H1 (cell line): ENCODE measurements around the gene CCDC33. TPM values are rescaled to one million over a fixed set of nuclear protein-coding genes. Genes with fewer than 3 reads are reported as not detected.

Source experiments
- MAX ChIP-seq: IDR thresholded peaks from 2 replicates; pipeline ENCODE4 v1.6.1; 2012; ENCODE audit warnings: inconsistent platforms
- SP1 ChIP-seq: IDR thresholded peaks from 2 replicates; pipeline ENCODE4 v1.6.1; 2011; ENCODE audit warnings: low read depth, low read length
- ZNF274 ChIP-seq: IDR thresholded peaks from 2 replicates; pipeline ENCODE4 v1.7.0; 2012; ENCODE audit warnings: low read length, borderline replicate concordance; ENCODE audit errors: extremely low read depth
- polyA plus RNA-seq, 7 experiments: library from polyadenylated mRNA; depleted of rRNA in 3 of 7; stranded (reverse) in 5 of 7; unstranded in 2 of 7; fragments of >200 nt in 5 of 7; fragments of 200-250 nt in 2 of 7; gene quantifications; 1 replicate in 5 of 7; 2 replicates in 1 of 7; 4 replicates in 1 of 7; pipeline versions ENCODE4 v1.2.1 to v1.2.3, GENCODE V29; 2011 to 2013; ENCODE audit warnings: missing spikeins in 2 of 7, mixed read lengths in 2 of 7
- total RNA-seq: library from RNA; stranded (reverse); fragmentation: NEBNext Ultra II Directional; extraction: Animal tissue kit (Norgen Biotek cat#: 25700); gene quantifications from 2 replicates; pipeline ENCODE4 v1.2.1, GENCODE V29; 2021
- TF ChIP-seq, protein P1 (sequence below): fragments of 300-600 bp; sonication (generic); IDR thresholded peaks from 2 replicates; pipeline ENCODE4 v1.7.1; 2012; ENCODE audit warnings: low read length, moderate library complexity, mild to moderate bottlenecking, inconsistent platforms; ENCODE audit not compliant: insufficient replicate concordance
- TF ChIP-seq, protein P2 (sequence below): IDR thresholded peaks from 2 replicates; pipeline ENCODE4 v1.6.1; 2011; ENCODE audit warnings: low read depth, mild to moderate bottlenecking, low read length; ENCODE audit not compliant: insufficient read depth

Gene CCDC33
- total and polyA plus RNA-seq, 2 of the 8 experiments (the other 6 are each of a cell fraction or from before 2014, with no cell fraction given): 2.0 to 2.7 TPM

GRCh38 chr15:74234598-74234875 lies 1.6 kb upstream of the CCDC33 start (continued):
- TF ChIP-seq, protein P1, sequence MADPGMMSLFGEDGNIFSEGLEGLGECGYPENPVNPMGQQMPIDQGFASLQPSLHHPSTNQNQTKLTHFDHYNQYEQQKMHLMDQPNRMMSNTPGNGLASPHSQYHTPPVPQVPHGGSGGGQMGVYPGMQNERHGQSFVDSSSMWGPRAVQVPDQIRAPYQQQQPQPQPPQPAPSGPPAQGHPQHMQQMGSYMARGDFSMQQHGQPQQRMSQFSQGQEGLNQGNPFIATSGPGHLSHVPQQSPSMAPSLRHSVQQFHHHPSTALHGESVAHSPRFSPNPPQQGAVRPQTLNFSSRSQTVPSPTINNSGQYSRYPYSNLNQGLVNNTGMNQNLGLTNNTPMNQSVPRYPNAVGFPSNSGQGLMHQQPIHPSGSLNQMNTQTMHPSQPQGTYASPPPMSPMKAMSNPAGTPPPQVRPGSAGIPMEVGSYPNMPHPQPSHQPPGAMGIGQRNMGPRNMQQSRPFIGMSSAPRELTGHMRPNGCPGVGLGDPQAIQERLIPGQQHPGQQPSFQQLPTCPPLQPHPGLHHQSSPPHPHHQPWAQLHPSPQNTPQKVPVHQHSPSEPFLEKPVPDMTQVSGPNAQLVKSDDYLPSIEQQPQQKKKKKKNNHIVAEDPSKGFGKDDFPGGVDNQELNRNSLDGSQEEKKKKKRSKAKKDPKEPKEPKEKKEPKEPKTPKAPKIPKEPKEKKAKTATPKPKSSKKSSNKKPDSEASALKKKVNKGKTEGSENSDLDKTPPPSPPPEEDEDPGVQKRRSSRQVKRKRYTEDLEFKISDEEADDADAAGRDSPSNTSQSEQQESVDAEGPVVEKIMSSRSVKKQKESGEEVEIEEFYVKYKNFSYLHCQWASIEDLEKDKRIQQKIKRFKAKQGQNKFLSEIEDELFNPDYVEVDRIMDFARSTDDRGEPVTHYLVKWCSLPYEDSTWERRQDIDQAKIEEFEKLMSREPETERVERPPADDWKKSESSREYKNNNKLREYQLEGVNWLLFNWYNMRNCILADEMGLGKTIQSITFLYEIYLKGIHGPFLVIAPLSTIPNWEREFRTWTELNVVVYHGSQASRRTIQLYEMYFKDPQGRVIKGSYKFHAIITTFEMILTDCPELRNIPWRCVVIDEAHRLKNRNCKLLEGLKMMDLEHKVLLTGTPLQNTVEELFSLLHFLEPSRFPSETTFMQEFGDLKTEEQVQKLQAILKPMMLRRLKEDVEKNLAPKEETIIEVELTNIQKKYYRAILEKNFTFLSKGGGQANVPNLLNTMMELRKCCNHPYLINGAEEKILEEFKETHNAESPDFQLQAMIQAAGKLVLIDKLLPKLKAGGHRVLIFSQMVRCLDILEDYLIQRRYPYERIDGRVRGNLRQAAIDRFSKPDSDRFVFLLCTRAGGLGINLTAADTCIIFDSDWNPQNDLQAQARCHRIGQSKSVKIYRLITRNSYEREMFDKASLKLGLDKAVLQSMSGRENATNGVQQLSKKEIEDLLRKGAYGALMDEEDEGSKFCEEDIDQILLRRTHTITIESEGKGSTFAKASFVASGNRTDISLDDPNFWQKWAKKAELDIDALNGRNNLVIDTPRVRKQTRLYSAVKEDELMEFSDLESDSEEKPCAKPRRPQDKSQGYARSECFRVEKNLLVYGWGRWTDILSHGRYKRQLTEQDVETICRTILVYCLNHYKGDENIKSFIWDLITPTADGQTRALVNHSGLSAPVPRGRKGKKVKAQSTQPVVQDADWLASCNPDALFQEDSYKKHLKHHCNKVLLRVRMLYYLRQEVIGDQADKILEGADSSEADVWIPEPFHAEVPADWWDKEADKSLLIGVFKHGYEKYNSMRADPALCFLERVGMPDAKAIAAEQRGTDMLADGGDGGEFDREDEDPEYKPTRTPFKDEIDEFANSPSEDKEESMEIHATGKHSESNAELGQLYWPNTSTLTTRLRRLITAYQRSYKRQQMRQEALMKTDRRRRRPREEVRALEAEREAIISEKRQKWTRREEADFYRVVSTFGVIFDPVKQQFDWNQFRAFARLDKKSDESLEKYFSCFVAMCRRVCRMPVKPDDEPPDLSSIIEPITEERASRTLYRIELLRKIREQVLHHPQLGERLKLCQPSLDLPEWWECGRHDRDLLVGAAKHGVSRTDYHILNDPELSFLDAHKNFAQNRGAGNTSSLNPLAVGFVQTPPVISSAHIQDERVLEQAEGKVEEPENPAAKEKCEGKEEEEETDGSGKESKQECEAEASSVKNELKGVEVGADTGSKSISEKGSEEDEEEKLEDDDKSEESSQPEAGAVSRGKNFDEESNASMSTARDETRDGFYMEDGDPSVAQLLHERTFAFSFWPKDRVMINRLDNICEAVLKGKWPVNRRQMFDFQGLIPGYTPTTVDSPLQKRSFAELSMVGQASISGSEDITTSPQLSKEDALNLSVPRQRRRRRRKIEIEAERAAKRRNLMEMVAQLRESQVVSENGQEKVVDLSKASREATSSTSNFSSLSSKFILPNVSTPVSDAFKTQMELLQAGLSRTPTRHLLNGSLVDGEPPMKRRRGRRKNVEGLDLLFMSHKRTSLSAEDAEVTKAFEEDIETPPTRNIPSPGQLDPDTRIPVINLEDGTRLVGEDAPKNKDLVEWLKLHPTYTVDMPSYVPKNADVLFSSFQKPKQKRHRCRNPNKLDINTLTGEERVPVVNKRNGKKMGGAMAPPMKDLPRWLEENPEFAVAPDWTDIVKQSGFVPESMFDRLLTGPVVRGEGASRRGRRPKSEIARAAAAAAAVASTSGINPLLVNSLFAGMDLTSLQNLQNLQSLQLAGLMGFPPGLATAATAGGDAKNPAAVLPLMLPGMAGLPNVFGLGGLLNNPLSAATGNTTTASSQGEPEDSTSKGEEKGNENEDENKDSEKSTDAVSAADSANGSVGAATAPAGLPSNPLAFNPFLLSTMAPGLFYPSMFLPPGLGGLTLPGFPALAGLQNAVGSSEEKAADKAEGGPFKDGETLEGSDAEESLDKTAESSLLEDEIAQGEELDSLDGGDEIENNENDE: no peak
- no peak for TF ChIP-seq SP1
- TF ChIP-seq, protein P2, sequence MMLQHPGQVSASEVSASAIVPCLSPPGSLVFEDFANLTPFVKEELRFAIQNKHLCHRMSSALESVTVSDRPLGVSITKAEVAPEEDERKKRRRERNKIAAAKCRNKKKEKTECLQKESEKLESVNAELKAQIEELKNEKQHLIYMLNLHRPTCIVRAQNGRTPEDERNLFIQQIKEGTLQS: no peak
- no peak for TF ChIP-seq ZNF274
- TF ChIP-seq MAX: no peak
- TF ChIP-seq, all 59 proteins: peak for 0
